Left ventricle myocardium superior (tissue), 1 donor: ENCODE measurements around the gene ARRB2. TPM values are rescaled to one million over a fixed set of nuclear protein-coding genes. Genes with fewer than 3 reads are reported as not detected.
"Not testable (repeated sequence)": the region's sequence is repeated elsewhere in the genome, so short reads cannot be mapped to it uniquely, and the experiment has no call there.

Experiments used
- ATAC-seq: fragments of 200-7000 bp; cut with Tn5 transposase; one replicate; pipeline ENCODE4 v1.9.1; 2020; ENCODE audit warnings: mild to moderate bottlenecking, moderate library complexity
- DNase-seq: peaks from one replicate; pipeline ENCODE4 v3.0.0-alpha.2; 2020
- intact Hi-C: fragments of 100-400 bp; cut with micrococcal nuclease; formaldehyde crosslinking; loops from one replicate; pipeline ENCODE4 v1.11.0; 2022
- long read RNA-seq: library from polyadenylated mRNA; unstranded; transcript quantifications from one replicate; pipeline ENCODE4 v2.0.0, GENCODE V29; 2021
- total RNA-seq: library from RNA; stranded (reverse); fragmentation: NEBNext Ultra II Directional; extraction: Animal tissue kit (Norgen Biotek cat#: 25700); gene quantifications from one replicate; pipeline ENCODE4 v1.2.1, GENCODE V29; 2021
- donor health status: DM: no; HTN: yes; CAD: no; lungs with severe emphysema.

ARRB2 gene
- 35.0 TPM for total RNA-seq
- long read RNA-seq, transcript ARRB2-201 (15 exons, 1,895 nt) = minor isoform, 6 of 37 reads
- long read RNA-seq, transcript ARRB2-216 (14 exons, 1,348 nt) = major isoform, 15 of 37 reads
- long read RNA-seq, partial matches to known transcripts = 2 of 37 reads
- long read RNA-seq, other reads (novel, unspliced or antisense) = 10 of 37 reads

DNA sequence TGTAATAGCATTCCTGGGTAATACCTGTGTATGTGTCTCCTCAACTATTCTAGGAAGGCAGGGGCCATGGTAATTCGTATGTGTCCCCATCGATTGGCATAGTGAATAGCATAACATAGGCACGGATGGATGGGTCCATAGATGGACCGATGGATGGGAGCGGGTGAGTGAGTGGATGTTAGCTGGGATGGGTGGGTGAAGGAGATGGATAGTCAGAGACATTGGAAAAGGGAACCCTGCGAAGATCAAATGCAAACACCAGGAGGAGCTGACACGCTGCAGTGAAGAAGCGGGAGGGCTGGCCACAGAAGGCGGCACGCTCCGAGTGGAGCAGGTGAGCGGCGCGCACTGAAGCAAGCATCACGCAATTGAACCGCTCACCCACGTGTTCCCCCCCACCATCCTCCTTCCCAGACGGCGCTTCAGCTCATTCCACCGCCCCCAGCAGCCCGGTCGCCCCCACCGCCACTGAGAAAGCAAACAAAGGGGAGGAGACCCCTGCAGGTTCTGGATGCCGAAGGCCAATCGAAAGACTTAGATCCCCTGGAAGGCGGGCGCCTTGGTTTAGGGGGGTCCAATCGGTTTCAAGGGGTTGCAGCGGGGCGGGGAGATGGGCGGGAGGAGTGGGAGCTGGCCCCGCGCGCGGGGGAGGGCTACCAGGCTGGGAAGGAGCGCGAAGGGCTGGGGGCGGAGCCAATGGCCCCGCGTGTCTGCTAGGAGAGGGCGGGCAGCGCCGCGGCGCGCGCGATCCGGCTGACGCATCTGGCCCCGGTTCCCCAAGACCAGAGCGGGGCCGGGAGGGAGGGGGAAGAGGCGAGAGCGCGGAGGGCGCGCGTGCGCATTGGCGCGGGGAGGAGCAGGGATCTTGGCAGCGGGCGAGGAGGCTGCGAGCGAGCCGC lies at the start of gene ARRB2:
Gene ARRB2, plus strand, starts transcription at position 839 of the 899 bp plus-strand sequence. CDS start 90 bp downstream, outside the sequence.
- DNase-seq = peak; percentile 99
- intact Hi-C loops = loop anchor here (10.0 kb wide), 1 partner anchor 185 kb away; the partner anchor contains the start of gene C17orf107
- ATAC-seq = peak; percentile 93

DNA sequence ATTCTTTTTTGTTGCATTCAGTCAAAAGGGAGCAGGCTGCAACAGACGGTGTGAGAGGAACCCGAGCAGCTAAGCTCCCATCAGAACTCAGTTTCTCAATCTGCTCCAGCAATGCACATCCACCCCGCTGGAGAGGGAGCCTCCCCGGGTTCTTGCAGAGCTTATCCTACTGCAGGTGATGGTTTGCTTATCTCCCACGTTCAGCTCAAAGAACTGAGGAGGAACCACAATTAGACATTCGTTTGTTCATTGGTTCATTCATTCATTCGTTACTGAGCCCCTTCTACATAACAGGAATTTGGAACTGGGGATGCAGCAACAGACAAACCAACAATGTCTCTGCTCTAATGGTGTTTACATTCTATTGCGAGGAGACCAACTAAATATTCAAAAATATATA lies 46.7 kb upstream of the ARRB2 start:
- intact Hi-C loops = no loop called here
- DNase-seq = no peak
- no peak for ATAC-seq

DNA sequence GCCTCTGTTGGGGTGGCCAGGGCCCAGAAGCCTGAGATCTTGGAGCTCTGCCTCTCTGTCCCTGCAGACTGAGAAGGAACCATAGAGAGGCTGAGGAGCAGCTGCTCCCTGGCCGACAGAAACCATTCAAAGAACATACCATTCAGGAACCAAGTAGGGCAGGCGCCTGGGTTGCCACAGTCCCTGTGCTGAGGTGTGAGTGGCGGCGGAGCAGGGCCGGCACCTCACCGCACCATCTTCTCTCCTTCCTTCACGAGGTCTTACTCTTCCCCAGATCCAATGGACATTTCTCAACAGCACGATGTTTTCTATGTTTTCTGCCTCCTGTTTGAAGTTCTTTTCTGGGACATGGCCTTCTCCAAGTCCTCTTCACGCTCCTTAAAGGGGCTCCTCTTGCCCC lies 46.2 kb upstream of the ARRB2 start:
- intact Hi-C loops = no loop called here
- ATAC-seq (no peak), DNase-seq (no peak)

DNA sequence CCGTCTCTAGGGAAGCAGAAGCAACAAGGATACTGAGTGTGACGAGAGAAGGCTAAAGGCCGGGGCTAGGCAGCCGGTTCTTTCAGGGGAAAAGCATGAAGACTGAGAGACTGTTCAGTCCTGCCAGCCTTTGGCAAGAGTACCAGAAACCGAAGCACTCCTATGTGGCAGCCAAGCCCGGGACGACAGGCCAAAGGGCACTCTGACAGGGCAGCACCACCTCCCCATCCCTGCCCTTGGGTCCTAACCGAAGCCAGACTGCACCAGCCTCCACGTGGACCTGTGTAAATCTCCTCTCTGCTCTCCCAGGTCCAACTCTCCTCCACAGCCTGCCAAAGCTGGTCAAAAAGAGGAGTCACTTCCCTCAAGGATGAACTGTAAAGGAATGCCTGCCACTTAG lies 45.4 kb upstream of the ARRB2 start:
- ATAC-seq (no peak), DNase-seq (no peak)
- intact Hi-C loops = no loop called here

- no peak for ATAC-seq
- no peak for DNase-seq
- intact Hi-C loops = no loop called here
These were observed 44.1 kb upstream of the ARRB2 start for GRCh38 chr17:4666296-4666695.

DNA sequence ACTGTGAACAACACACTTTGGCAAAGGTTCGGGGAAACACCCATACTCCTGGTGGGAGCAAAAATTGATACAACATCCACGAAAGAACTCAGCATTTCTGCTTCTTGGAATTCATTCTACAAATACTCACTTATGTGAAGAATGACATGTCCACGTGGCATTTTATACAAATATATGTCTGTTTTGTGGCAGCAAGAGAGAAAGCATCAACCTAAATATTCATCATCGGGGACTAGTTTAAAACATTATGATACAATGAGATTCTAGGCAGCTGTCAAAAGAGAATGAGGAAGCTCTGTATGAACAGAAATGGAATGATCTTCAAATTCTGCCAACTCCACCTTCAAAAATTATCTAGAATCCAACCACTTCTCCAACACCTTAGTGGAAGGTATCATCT lies 43.3 kb upstream of the ARRB2 start:
- intact Hi-C loops = no loop called here
- DNase-seq (no peak), ATAC-seq (no peak)

- DNase-seq (no peak), ATAC-seq (no peak)
- intact Hi-C loops = no loop called here
These were observed 38.3 kb upstream of the ARRB2 start for GRCh38 chr17:4672055-4672630.

DNA sequence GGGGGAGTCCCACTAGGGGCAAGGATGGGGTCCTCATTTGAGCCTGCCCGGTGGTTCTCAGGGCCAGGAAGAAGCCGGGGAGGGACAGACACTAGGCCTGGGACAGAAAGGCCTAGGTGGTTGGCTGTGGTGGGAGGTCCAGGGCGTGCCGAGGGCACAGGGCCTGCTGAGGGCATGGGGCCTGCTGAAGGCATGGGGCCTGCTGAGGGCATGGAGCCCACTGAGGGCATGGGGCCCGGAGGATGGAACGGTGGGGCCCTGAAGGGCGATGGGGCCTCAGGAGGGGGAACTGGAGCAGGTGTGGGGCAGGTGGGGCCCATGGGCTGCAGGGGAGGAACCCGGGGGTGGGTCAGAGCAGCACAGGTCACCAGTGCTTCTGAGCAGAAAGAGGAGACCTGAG lies 37.7 kb upstream of the ARRB2 start:
- no peak for ATAC-seq
- intact Hi-C loops = no loop called here
- DNase-seq = no peak

GRCh38 chr17:4673169-4673568 lies 37.3 kb upstream of the ARRB2 start:
- intact Hi-C loops = no loop called here
- DNase-seq = no peak
- ATAC-seq = no peak

- ATAC-seq = no peak
- DNase-seq = no peak
- intact Hi-C loops = no loop called here
These were observed 36.3 kb upstream of the ARRB2 start for GRCh38 chr17:4673986-4674684.

DNA sequence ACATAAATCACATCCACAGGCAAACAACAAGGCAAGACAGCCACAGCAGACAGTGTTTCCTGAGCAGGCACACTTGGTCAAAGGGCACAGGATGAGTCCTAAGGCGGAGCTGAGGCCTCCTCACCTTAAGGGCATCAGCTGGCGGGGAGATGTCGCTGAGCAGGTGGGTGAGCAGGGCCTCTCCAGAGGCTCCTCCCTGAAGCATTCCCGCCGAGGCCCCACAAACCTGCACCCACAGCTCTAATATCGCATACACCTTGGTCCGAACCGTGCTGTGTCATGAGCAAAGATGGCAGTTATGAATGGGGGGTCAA lies 35.8 kb upstream of the ARRB2 start:
- no peak for DNase-seq
- no peak for ATAC-seq
- intact Hi-C loops = no loop called here

GRCh38 chr17:4675791-4676190 lies 34.6 kb upstream of the ARRB2 start:
- ATAC-seq (no peak), DNase-seq (no peak)
- intact Hi-C loops = no loop called here

GRCh38 chr17:4676791-4677190 lies 33.6 kb upstream of the ARRB2 start:
- intact Hi-C loops = no loop called here
- ATAC-seq (peak; percentile 44), DNase-seq (peak; percentile 52)

GRCh38 chr17:4678448-4679026 lies 31.9 kb upstream of the ARRB2 start:
- intact Hi-C loops = no loop called here
- ATAC-seq (no peak), DNase-seq (no peak)

DNA sequence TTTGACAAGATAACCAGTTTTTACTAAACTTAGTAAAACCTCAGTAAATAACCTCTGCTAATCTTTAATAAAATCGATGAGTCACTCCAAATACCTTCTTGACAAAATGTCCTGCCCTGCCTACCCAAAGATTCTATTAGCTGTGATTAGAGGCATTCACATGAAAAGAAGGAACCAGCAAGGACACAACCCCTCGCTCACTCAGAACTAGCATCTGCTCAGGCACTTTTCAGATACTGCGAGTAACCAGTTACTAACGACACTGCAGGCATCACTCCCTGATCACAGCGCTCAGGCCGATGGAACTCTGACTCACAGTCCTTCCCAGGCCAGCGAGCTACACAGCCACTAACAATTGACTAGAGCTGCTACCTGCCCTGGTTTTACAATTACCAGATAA lies 30.8 kb upstream of the ARRB2 start:
- no peak for DNase-seq
- no peak for ATAC-seq
- intact Hi-C loops = no loop called here

GRCh38 chr17:4683739-4684138 lies 26.7 kb upstream of the ARRB2 start:
- peak; percentile 91 for ATAC-seq
- DNase-seq, intact Hi-C loops: not testable (repeated sequence)

- DNase-seq, ATAC-seq, intact Hi-C loops: not testable (repeated sequence)
These were observed 20.6 kb upstream of the ARRB2 start for GRCh38 chr17:4689872-4690271.

DNA sequence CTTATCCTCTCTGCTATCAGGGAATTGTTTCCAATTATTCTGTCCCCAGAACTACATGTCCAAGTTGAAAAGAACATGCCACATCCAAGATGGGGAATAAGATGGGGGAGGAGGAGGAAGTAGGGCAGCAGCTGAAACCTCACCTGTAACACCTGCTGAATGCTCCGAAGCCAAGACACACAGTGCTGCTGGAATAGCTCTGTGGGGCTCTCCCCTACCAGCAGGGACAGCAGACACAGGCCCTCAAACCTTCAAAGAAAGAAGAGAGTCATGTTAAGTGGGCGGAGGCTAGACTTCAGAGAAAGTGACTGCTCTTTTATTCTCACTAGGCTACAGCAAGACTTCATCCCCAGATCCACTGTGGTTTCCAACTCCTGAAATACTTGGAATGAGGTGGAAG lies 19.7 kb upstream of the ARRB2 start:
- intact Hi-C loops = no loop called here
- DNase-seq = no peak

DNA sequence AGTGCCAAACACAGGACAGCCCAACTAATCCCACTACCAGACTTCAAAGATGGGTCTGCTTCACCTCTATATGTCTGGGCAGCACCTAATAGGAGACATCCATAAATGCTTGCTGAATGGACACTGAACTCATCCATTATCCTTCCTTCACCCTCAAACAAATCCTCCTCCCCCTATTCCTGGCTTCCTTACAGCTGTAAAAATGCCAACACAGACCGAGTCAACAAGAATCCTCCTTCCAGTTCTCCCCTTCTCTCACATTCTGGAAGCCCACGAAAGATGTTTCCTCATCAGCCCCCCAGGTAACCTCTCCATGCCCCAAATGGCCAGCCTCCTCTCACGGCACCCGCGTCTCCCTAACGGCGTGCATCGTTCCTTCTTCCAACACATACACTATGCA lies 18.7 kb upstream of the ARRB2 start:
- ATAC-seq (no peak), DNase-seq (no peak)
- intact Hi-C loops = no loop called here

More for the DNA sequence above, 19.7 kb upstream of the ARRB2 start:
- no peak for ATAC-seq

DNA sequence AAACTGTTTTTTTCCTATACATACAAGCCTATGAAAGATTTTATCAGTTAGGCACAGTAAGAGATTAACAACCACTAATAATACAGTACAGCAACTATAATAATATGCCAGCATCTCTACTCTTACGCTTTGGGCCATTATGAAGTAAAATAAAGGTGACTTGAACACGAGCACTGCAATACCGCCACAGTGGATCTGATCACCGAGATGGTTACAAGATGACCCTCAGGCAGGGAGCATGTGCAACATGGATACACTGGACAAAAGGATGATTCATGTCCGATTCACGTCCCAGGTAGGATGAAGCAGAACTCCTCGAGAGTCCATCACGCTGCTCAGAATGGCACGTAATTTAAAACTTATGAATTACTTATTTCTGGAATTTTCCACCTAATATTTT lies 17.0 kb upstream of the ARRB2 start:
- intact Hi-C loops = no loop called here
- ATAC-seq (no peak), DNase-seq (no peak)
